Measurements from ENCODE around the gene C16orf54. TPM values are rescaled to one million over a fixed set of nuclear protein-coding genes. Genes with fewer than 3 reads are reported as not detected.

Gene C16orf54
- total and polyA plus RNA-seq, 2 of the 4 experiments (the other 2 are of a cell fraction) = not detected

- H2AK5ac ChIP-seq (ENCODE audit: low read depth, low read length) = 0 out of 2 replicates have a peak overlapping the region, but pooled peaks have one; percentile 8
- H3K4me2 ChIP-seq (ENCODE audit: low read depth, low read length) = peak overlapping the region; percentile 94
- H4K20me1 ChIP-seq (ENCODE audit: insufficient read depth, low read length) = no peaks in the 10 kb centered on the region
- no peaks in the 10 kb centered on the region for H3K9me3 ChIP-seq (ENCODE audit: control insufficient read depth, insufficient read depth, low read length)
- no TSS peak for BruUV-seq (replicated peaks)
- no peak overlapping the region for H2BK15ac ChIP-seq (ENCODE audit: low read depth, low read length)
- H4K91ac ChIP-seq (ENCODE audit: insufficient read depth, low read depth, low read length) = no peak overlapping the region; the same call in 1 of the 2 replicates
- no peak overlapping the region for H2BK20ac ChIP-seq (ENCODE audit: low read depth, low read length)
- peaks cover 3% of the 10 kb centered on the region; the same call in 1 of the 2 replicates for H3K36me3 ChIP-seq (ENCODE audit: control insufficient read depth, insufficient read depth, low read length)
- H3K56ac ChIP-seq (ENCODE audit: extremely low read depth, insufficient read depth, low read length) = peak overlapping the region; percentile 32; the same call in 1 of the 2 replicates
- intact Hi-C loops (cut with micrococcal nuclease) (loop anchor here (2.0 kb wide), 1 partner anchor 91 kb away; no protein-coding TSS in a partner anchor), dilution Hi-C loops (cut with HindIII; ENCODE audit: low sequenced_read_pairs, unreplicated experiment) (no loop called here), in situ Hi-C loops (cut with MboI; ENCODE audit: low sequenced_read_pairs) (no loop called here)
- peak overlapping the region; percentile 87; the same call in 1 of the 2 replicates for H3K9ac ChIP-seq (ENCODE audit: low read depth, low read length)
- H3K23ac ChIP-seq (ENCODE audit: low read depth, low read length) = peak overlapping the region; percentile 81
- CTCF ChIA-PET = no interaction called here
- H4K8ac ChIP-seq (ENCODE audit: low read depth in 2 of 2, low read length in 2 of 2) = peak overlapping the region in 1 of 2 experiments; percentile 64; a peak in 2 of 4 replicates
- H3K79me1 ChIP-seq (ENCODE audit: low read depth in 1 of 2, low read length in 2 of 2) = peaks cover 27 to 52% of the 10 kb centered on the region in 2 experiments
- no peak overlapping the region for H2BK120ac ChIP-seq (ENCODE audit: low read depth, low read length)
- H3K4me3 ChIP-seq (ENCODE audit: insufficient read depth, low read depth, low read length) = peak overlapping the region; percentile 77; the same call in 1 of the 2 replicates
- peaks cover 3% of the 10 kb centered on the region for H3K4me1 ChIP-seq (ENCODE audit: control insufficient read depth, insufficient read depth, low read length)
- DNase-seq = no peak
- H2AK9ac ChIP-seq (replicated peaks; ENCODE audit: low read depth, low read length, poor library complexity) = peak overlapping the region; percentile 77
- TF ChIP-seq, protein P1, sequence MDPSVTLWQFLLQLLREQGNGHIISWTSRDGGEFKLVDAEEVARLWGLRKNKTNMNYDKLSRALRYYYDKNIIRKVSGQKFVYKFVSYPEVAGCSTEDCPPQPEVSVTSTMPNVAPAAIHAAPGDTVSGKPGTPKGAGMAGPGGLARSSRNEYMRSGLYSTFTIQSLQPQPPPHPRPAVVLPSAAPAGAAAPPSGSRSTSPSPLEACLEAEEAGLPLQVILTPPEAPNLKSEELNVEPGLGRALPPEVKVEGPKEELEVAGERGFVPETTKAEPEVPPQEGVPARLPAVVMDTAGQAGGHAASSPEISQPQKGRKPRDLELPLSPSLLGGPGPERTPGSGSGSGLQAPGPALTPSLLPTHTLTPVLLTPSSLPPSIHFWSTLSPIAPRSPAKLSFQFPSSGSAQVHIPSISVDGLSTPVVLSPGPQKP (IDR thresholded peaks at IDR 0.05; ENCODE audit: borderline replicate concordance, low read depth, low read length) = no peak
- no peak for TF ChIP-seq MAFK (IDR thresholded peaks at IDR 0.05; ENCODE audit: low read depth, low read length)
- TF ChIP-seq POLR2A (IDR thresholded peaks at IDR 0.05; ENCODE audit: low read depth, low read length) = no peak
- no peak for TF ChIP-seq BHLHE40 (IDR thresholded peaks at IDR 0.05; ENCODE audit: low read depth, low read length)
- TF ChIP-seq SMC3 (IDR thresholded peaks at IDR 0.05; ENCODE audit: low read depth, low read length) = no peak
- no peak for TF ChIP-seq FOS (IDR thresholded peaks at IDR 0.05; ENCODE audit: low read depth, low read length)
- TF ChIP-seq, protein P2, sequence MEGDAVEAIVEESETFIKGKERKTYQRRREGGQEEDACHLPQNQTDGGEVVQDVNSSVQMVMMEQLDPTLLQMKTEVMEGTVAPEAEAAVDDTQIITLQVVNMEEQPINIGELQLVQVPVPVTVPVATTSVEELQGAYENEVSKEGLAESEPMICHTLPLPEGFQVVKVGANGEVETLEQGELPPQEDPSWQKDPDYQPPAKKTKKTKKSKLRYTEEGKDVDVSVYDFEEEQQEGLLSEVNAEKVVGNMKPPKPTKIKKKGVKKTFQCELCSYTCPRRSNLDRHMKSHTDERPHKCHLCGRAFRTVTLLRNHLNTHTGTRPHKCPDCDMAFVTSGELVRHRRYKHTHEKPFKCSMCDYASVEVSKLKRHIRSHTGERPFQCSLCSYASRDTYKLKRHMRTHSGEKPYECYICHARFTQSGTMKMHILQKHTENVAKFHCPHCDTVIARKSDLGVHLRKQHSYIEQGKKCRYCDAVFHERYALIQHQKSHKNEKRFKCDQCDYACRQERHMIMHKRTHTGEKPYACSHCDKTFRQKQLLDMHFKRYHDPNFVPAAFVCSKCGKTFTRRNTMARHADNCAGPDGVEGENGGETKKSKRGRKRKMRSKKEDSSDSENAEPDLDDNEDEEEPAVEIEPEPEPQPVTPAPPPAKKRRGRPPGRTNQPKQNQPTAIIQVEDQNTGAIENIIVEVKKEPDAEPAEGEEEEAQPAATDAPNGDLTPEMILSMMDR (conservative IDR thresholded peaks at IDR 0.05; ENCODE audit: low read depth, low read length) = no peak
- no peak for TF ChIP-seq CHD1 (IDR thresholded peaks at IDR 0.05; ENCODE audit: low read depth, low read length)
- TF ChIP-seq RFX5 (IDR thresholded peaks at IDR 0.05; ENCODE audit: low read depth, low read length) = no peak
- TF ChIP-seq RAD21 (IDR thresholded peaks at IDR 0.05; ENCODE audit: low read length) = no peak
- TF ChIP-seq, protein P3, sequence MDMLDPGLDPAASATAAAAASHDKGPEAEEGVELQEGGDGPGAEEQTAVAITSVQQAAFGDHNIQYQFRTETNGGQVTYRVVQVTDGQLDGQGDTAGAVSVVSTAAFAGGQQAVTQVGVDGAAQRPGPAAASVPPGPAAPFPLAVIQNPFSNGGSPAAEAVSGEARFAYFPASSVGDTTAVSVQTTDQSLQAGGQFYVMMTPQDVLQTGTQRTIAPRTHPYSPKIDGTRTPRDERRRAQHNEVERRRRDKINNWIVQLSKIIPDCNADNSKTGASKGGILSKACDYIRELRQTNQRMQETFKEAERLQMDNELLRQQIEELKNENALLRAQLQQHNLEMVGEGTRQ (IDR thresholded peaks at IDR 0.05; ENCODE audit: low read depth, low read length) = no peak
- no peak overlapping the region for H4K5ac ChIP-seq (ENCODE audit: low read depth, low read length)
- WGBS, 2 experiments (ENCODE audit: extremely low coverage in 2 of 2, insufficient read length in 1 of 2) = 44% methylated on average over 4 of the region's 9 CpGs; no CpG with 5 or more reads in 1 of the 2 experiments
- no peak overlapping the region for H3K18ac ChIP-seq (ENCODE audit: low read depth, low read length)
- H3K14ac ChIP-seq (replicated peaks; ENCODE audit: low read depth, low read length) = peak overlapping the region; percentile 10; the same call in 1 of the 2 replicates
- H3K9me1 ChIP-seq (ENCODE audit: insufficient read depth, low read length) = peaks cover 10% of the 10 kb centered on the region
- H2AFZ ChIP-seq (replicated peaks; ENCODE audit: low read length, poor library complexity) = peak overlapping the region; percentile 68
- POLR2A ChIA-PET (ENCODE audit: unreplicated experiment) = interaction anchor here (0.5 kb wide), 1 partner anchor 19 kb away, joined by 6 read pairs; no protein-coding TSS in a partner anchor
- H2BK5ac ChIP-seq (ENCODE audit: low read depth, low read length, poor library complexity, severe bottlenecking) = no peak overlapping the region
- no peaks in the 10 kb centered on the region for H3K27me3 ChIP-seq (ENCODE audit: control insufficient read depth, insufficient read depth, low read length)
- H3K27ac ChIP-seq (ENCODE audit: insufficient read depth, low read length) = no peak overlapping the region
- H3K4ac ChIP-seq (ENCODE audit: low read depth, low read length) = peak overlapping the region; percentile 44
- ATAC-seq (ENCODE audit: low read depth) = no peak
Observed at GRCh38 chr16:29791845-29792807, 46.3 kb upstream of the C16orf54 start.

All from IMR-90 (cell line).